Tibial nerve (tissue), 4 donors: ENCODE measurements around the gene SNRPD1.

Source experiments
- EP300 ChIP-seq, 2 donors: sonication (generic); formaldehyde crosslinking; IDR thresholded peaks; one replicate each; pipeline ENCODE4 v1.6.1; 2017; ENCODE audit warnings: antibody characterized with exemption in 2 of 2, mild to moderate bottlenecking in 1 of 2
- POLR2A ChIP-seq, 2 donors: fragments of 450-650 bp; IDR thresholded peaks; one replicate each; pipeline ENCODE4 v1.6.1; 2017; ENCODE audit warnings: antibody characterized with exemption in 2 of 2, mild to moderate bottlenecking in 2 of 2, moderate library complexity in 2 of 2
- TF ChIP-seq, protein P1 (sequence below), 5 experiments: fragments of 200-600 bp in 3 of 5; fragments of 450-650 bp in 2 of 5; sonication (generic) in 3 of 5; IDR thresholded peaks; one replicate each; pipeline ENCODE4 v1.5.1; 2016 to 2019; ENCODE audit warnings: antibody characterized with exemption in 5 of 5, mild to moderate bottlenecking in 3 of 5, moderate library complexity in 2 of 5

GRCh38 chr18:21612125-21613039 lies at the start of gene SNRPD1:
- TF ChIP-seq, protein P1, sequence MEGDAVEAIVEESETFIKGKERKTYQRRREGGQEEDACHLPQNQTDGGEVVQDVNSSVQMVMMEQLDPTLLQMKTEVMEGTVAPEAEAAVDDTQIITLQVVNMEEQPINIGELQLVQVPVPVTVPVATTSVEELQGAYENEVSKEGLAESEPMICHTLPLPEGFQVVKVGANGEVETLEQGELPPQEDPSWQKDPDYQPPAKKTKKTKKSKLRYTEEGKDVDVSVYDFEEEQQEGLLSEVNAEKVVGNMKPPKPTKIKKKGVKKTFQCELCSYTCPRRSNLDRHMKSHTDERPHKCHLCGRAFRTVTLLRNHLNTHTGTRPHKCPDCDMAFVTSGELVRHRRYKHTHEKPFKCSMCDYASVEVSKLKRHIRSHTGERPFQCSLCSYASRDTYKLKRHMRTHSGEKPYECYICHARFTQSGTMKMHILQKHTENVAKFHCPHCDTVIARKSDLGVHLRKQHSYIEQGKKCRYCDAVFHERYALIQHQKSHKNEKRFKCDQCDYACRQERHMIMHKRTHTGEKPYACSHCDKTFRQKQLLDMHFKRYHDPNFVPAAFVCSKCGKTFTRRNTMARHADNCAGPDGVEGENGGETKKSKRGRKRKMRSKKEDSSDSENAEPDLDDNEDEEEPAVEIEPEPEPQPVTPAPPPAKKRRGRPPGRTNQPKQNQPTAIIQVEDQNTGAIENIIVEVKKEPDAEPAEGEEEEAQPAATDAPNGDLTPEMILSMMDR (IDR thresholded peaks at IDR 0.05) = peak; percentile 91 to 96 (median 94)
- TF ChIP-seq POLR2A (IDR thresholded peaks at IDR 0.05) = no peak
- peak; percentile 86 to 91 for TF ChIP-seq EP300 (IDR thresholded peaks at IDR 0.05)
